Measurements from ENCODE around the gene LARP4B.

DNA sequence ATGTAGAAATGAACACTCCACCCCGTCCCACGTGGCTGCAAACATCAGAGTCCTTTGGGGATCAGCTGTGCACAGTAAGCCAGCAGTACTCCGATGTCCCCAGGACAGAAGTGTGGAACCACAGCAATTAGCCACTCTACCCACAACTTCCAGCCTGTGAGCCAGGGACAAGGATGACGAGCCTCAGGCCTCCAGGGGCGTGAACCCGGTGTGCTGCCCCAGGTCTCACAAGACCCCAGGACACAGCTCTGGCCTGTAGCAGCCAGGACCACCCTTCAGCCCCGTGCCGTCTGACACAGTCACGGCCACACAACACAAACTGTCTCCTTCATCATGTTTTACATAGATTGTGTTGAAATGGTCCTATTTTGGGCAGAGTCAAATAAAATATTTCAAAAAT, 129.0 kb downstream of the LARP4B start:
- TF ChIP-seq, protein P1, sequence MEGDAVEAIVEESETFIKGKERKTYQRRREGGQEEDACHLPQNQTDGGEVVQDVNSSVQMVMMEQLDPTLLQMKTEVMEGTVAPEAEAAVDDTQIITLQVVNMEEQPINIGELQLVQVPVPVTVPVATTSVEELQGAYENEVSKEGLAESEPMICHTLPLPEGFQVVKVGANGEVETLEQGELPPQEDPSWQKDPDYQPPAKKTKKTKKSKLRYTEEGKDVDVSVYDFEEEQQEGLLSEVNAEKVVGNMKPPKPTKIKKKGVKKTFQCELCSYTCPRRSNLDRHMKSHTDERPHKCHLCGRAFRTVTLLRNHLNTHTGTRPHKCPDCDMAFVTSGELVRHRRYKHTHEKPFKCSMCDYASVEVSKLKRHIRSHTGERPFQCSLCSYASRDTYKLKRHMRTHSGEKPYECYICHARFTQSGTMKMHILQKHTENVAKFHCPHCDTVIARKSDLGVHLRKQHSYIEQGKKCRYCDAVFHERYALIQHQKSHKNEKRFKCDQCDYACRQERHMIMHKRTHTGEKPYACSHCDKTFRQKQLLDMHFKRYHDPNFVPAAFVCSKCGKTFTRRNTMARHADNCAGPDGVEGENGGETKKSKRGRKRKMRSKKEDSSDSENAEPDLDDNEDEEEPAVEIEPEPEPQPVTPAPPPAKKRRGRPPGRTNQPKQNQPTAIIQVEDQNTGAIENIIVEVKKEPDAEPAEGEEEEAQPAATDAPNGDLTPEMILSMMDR (conservative IDR thresholded peaks at IDR 0.05; ENCODE audit: low read length), result no peak
- TF ChIP-seq EZH2phosphoT487 (IDR thresholded peaks at IDR 0.05; ENCODE audit: borderline replicate concordance, low read depth, low read length), result no peak

All from OCI-LY7 (cell line).